ENCODE results near the gene SLC25A25. TPM values are rescaled to one million over a fixed set of nuclear protein-coding genes. Genes with fewer than 3 reads are reported as not detected.
"Not testable (repeated sequence)": the region's sequence is repeated elsewhere in the genome, so short reads cannot be mapped to it uniquely, and the experiment has no call there.

The SLC25A25 gene
- total RNA-seq, 4 donors from 2014 or later: 23.4 to 29.7 (median 27.2) TPM

GRCh38 chr9:128129976-128130590, 62.1 kb downstream of the SLC25A25 start:
- H3K27ac ChIP-seq, H3K4me3 ChIP-seq: not testable (repeated sequence)
- 25 to 36% methylated on average over 10 to 11 of the region's 12 CpGs for WGBS, 2 donors

GRCh38 chr9:128130651-128131050, 62.6 kb downstream of the SLC25A25 start:
- not testable (repeated sequence) for H3K27ac ChIP-seq; H3K36me3 ChIP-seq; DNase-seq (ENCODE audit: low spot score in 2 of 2); H3K9me3 ChIP-seq; H3K4me3 ChIP-seq; H3K27me3 ChIP-seq
- H3K4me1 ChIP-seq: peaks cover 0 to 25% (median 22%) of the 10 kb centered on the region in 4 donors
- 65 to 69% methylated on average over 7 of the region's 7 CpGs for WGBS, 2 donors

More at GRCh38 chr9:128129976-128130590, 62.1 kb downstream of the SLC25A25 start:
- H3K4me1 ChIP-seq: peaks cover 0 to 30% (median 25%) of the 10 kb centered on the region in 4 donors
- peak in 3 of 5 experiments; percentile 30 to 48 (median 39) for TF ChIP-seq CTCF (IDR thresholded peaks at IDR 0.05)
- not testable (repeated sequence) for H3K27me3 ChIP-seq, H3K36me3 ChIP-seq, H3K9me3 ChIP-seq
- peak in 1 of 2 donors; percentile 55 for DNase-seq (ENCODE audit: low spot score in 2 of 2)

- not testable (repeated sequence) for H3K27ac ChIP-seq; H3K4me3 ChIP-seq; DNase-seq (ENCODE audit: low spot score in 2 of 2); H3K27me3 ChIP-seq; H3K9me3 ChIP-seq; H3K36me3 ChIP-seq
- peaks cover 0 to 18% (median 15%) of the 10 kb centered on the region in 4 donors for H3K4me1 ChIP-seq
- 87 to 92% methylated on average over 8 of the region's 8 CpGs for WGBS, 2 donors
Observed at GRCh38 chr9:128131346-128131745, 63.3 kb downstream of the SLC25A25 start.

- H3K27me3 ChIP-seq; H3K4me3 ChIP-seq; DNase-seq (ENCODE audit: low spot score in 2 of 2); H3K27ac ChIP-seq; H3K9me3 ChIP-seq; H3K36me3 ChIP-seq: not testable (repeated sequence)
- peaks cover 0 to 12% (median 8%) of the 10 kb centered on the region in 4 donors for H3K4me1 ChIP-seq
- 18 to 20% methylated on average over 8 of the region's 8 CpGs for WGBS, 2 donors
Observed at GRCh38 chr9:128132139-128132538, 64.1 kb downstream of the SLC25A25 start.

- H3K27ac ChIP-seq; H3K36me3 ChIP-seq; H3K4me1 ChIP-seq; H3K27me3 ChIP-seq; DNase-seq (ENCODE audit: low spot score in 2 of 2); H3K9me3 ChIP-seq; H3K4me3 ChIP-seq: not testable (repeated sequence)
- WGBS, 2 donors: 72 to 78% methylated on average over 8 of the region's 8 CpGs
Observed at GRCh38 chr9:128135561-128135960, 67.5 kb downstream of the SLC25A25 start.

GRCh38 chr9:128136816-128137793, 69.1 kb downstream of the SLC25A25 start:
- no peak for TF ChIP-seq EP300 (IDR thresholded peaks at IDR 0.05)
- no peak for TF ChIP-seq POLR2A (IDR thresholded peaks at IDR 0.05)
- no peak for TF ChIP-seq CTCF (IDR thresholded peaks at IDR 0.05)
- no peak for DNase-seq (ENCODE audit: low spot score in 2 of 2)
- H3K4me3 ChIP-seq: no peak overlapping the region
- 87 to 88% methylated on average over 17 to 18 of the region's 18 CpGs for WGBS, 2 donors
- H3K27ac ChIP-seq: no peak overlapping the region
- no peaks in the 10 kb centered on the region for H3K4me1 ChIP-seq
- no peaks in the 10 kb centered on the region for H3K27me3 ChIP-seq
- H3K9me3 ChIP-seq: peaks cover 0 to 7% (median 0%) of the 10 kb centered on the region in 4 donors
- H3K36me3 ChIP-seq: no peaks in the 10 kb centered on the region

- 74 to 78% methylated on average over 3 of the region's 3 CpGs for WGBS, 2 donors
Observed at GRCh38 chr9:128138001-128138400, 70.0 kb downstream of the SLC25A25 start.

More at GRCh38 chr9:128138001-128138400, 70.0 kb downstream of the SLC25A25 start:
- Histone ChIP-seq H3K27ac (no peak overlapping the region), H3K36me3 (no peaks in the 10 kb centered on the region), H3K4me1 (no peaks in the 10 kb centered on the region), H3K4me3 (no peak overlapping the region), H3K27me3 (no peaks in the 10 kb centered on the region), H3K9me3 (peaks cover 0 to 7% (median 0%) of the 10 kb centered on the region in 4 donors)
- DNase-seq (ENCODE audit: low spot score in 2 of 2): no peak
- TF ChIP-seq POLR2A (IDR thresholded peaks at IDR 0.05) (no peak), EP300 (IDR thresholded peaks at IDR 0.05) (no peak), CTCF (IDR thresholded peaks at IDR 0.05) (no peak)
